ENCODE results near the gene EPB41L3. TPM values are rescaled to one million over a fixed set of nuclear protein-coding genes. Genes with fewer than 3 reads are reported as not detected.

Gene EPB41L3
- polyA plus RNA-seq, 1 donor from 2014 or later = 19.6 TPM

DNA sequence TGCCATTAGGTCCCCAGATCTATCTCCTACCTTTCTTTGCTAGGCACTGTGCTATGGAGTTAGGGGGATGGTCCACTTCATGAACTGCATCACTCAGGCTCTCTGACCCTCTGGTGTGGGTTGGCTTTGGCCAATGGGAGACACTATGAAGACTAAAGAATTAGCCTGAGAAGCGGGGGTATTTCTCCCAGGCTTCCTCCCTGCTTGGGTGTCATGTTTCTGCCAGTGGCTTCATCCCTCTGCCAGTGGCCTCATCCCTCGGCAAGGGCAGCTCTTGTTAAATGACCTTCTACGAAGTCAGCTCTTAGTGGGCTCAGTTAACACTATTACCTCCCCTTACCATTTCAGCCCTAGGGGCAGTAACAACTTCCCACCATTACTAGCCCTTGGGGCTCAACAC lies 41.9 kb upstream of the EPB41L3 start:
- H3K27me3 ChIP-seq (ENCODE audit: insufficient read depth, low read depth, low read length) = no peaks in the 10 kb centered on the region
- TF ChIP-seq, protein P1, sequence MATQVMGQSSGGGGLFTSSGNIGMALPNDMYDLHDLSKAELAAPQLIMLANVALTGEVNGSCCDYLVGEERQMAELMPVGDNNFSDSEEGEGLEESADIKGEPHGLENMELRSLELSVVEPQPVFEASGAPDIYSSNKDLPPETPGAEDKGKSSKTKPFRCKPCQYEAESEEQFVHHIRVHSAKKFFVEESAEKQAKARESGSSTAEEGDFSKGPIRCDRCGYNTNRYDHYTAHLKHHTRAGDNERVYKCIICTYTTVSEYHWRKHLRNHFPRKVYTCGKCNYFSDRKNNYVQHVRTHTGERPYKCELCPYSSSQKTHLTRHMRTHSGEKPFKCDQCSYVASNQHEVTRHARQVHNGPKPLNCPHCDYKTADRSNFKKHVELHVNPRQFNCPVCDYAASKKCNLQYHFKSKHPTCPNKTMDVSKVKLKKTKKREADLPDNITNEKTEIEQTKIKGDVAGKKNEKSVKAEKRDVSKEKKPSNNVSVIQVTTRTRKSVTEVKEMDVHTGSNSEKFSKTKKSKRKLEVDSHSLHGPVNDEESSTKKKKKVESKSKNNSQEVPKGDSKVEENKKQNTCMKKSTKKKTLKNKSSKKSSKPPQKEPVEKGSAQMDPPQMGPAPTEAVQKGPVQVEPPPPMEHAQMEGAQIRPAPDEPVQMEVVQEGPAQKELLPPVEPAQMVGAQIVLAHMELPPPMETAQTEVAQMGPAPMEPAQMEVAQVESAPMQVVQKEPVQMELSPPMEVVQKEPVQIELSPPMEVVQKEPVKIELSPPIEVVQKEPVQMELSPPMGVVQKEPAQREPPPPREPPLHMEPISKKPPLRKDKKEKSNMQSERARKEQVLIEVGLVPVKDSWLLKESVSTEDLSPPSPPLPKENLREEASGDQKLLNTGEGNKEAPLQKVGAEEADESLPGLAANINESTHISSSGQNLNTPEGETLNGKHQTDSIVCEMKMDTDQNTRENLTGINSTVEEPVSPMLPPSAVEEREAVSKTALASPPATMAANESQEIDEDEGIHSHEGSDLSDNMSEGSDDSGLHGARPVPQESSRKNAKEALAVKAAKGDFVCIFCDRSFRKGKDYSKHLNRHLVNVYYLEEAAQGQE (IDR thresholded peaks at IDR 0.05; ENCODE audit: borderline replicate concordance) = no peak
- TF ChIP-seq EP300 (conservative IDR thresholded peaks at IDR 0.05; ENCODE audit: poor library complexity, severe bottlenecking) (no peak), EZH2 (IDR thresholded peaks at IDR 0.05; ENCODE audit: borderline replicate concordance, insufficient read depth, low read length, poor library complexity, severe bottlenecking) (no peak)
- no peak overlapping the region for H3K4me2 ChIP-seq (ENCODE audit: low read length)
- no peak overlapping the region for H3K9ac ChIP-seq (ENCODE audit: low read length)
- H3K36me3 ChIP-seq (ENCODE audit: insufficient read depth, low read length) = no peaks in the 10 kb centered on the region
- H2AFZ ChIP-seq (ENCODE audit: low read depth, low read length) = no peak overlapping the region
- H3K9me2 ChIP-seq (ENCODE audit: insufficient read depth, low read length) = no peaks in the 10 kb centered on the region
- no peak overlapping the region for H3K27ac ChIP-seq (ENCODE audit: low read length)
- H3F3A ChIP-seq (ENCODE audit: insufficient read depth, low read length, poor library complexity, severe bottlenecking) = no peaks in the 10 kb centered on the region
- H3K9me3 ChIP-seq (ENCODE audit: low read length) = no peaks in the 10 kb centered on the region
- H3K79me2 ChIP-seq (replicated peaks; ENCODE audit: insufficient read depth, low read length) = no peaks in the 10 kb centered on the region
- H3K4me3 ChIP-seq (ENCODE audit: low read length) = no peak overlapping the region
- H4K20me1 ChIP-seq (ENCODE audit: insufficient read depth) = no peaks in the 10 kb centered on the region

DNA sequence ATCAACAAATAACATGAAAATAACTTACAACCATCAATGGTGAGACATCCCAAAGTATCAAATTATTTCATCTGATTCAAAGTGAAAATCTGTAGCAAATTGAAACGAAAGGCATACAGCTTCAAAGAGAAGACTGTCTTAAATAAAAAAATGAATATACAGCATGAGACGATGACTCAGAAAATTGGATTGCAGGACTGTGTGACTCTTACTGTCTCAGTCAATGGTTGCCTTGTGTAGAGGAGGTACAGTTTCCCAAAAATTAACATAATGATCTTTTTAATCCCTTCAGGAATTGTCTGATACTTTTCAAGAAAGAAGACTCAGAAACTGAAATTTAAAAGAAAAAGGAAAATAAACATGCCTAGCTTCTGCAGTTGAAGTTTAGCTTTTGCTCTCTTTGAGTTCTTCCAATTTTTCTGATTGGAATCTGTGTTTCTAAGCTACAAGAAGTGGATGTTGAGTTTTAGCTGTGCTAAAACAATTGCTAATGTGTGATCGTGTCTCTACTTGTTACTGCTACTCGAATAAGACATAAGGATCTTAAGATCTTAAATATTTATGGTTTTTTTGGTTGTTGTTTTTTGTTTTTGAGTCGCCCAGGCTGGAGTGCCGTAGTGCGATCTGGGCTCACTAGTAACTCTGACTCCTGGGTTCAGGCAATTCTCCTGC lies 41.1 kb upstream of the EPB41L3 start:
- Histone ChIP-seq H3K9me3 (ENCODE audit: low read length) (no peaks in the 10 kb centered on the region), H3K4me3 (ENCODE audit: low read length) (no peak overlapping the region), H3K9me2 (ENCODE audit: insufficient read depth, low read length) (no peaks in the 10 kb centered on the region), H3K27me3 (ENCODE audit: insufficient read depth, low read depth, low read length) (no peaks in the 10 kb centered on the region), H3F3A (ENCODE audit: insufficient read depth, low read length, poor library complexity, severe bottlenecking) (no peaks in the 10 kb centered on the region), H3K9ac (ENCODE audit: low read length) (no peak overlapping the region), H3K36me3 (ENCODE audit: insufficient read depth, low read length) (no peaks in the 10 kb centered on the region), H2AFZ (ENCODE audit: low read depth, low read length) (no peak overlapping the region), H3K4me2 (ENCODE audit: low read length) (no peak overlapping the region), H3K79me2 (replicated peaks; ENCODE audit: insufficient read depth, low read length) (no peaks in the 10 kb centered on the region), H3K27ac (ENCODE audit: low read length) (no peak overlapping the region), H4K20me1 (ENCODE audit: insufficient read depth) (no peaks in the 10 kb centered on the region)
- TF ChIP-seq EP300 (conservative IDR thresholded peaks at IDR 0.05; ENCODE audit: poor library complexity, severe bottlenecking) (no peak), EZH2 (IDR thresholded peaks at IDR 0.05; ENCODE audit: borderline replicate concordance, insufficient read depth, low read length, poor library complexity, severe bottlenecking) (no peak), TAF1 (IDR thresholded peaks at IDR 0.05; ENCODE audit: low read depth) (no peak), MXI1 (conservative IDR thresholded peaks at IDR 0.05; ENCODE audit: poor library complexity, severe bottlenecking) (no peak), SMC3 (conservative IDR thresholded peaks at IDR 0.05; ENCODE audit: poor library complexity) (no peak), POLR2AphosphoS5 (IDR thresholded peaks at IDR 0.05) (no peak), RAD21 (conservative IDR thresholded peaks at IDR 0.05) (no peak)
- TF ChIP-seq, protein P2, sequence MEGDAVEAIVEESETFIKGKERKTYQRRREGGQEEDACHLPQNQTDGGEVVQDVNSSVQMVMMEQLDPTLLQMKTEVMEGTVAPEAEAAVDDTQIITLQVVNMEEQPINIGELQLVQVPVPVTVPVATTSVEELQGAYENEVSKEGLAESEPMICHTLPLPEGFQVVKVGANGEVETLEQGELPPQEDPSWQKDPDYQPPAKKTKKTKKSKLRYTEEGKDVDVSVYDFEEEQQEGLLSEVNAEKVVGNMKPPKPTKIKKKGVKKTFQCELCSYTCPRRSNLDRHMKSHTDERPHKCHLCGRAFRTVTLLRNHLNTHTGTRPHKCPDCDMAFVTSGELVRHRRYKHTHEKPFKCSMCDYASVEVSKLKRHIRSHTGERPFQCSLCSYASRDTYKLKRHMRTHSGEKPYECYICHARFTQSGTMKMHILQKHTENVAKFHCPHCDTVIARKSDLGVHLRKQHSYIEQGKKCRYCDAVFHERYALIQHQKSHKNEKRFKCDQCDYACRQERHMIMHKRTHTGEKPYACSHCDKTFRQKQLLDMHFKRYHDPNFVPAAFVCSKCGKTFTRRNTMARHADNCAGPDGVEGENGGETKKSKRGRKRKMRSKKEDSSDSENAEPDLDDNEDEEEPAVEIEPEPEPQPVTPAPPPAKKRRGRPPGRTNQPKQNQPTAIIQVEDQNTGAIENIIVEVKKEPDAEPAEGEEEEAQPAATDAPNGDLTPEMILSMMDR (IDR thresholded peaks at IDR 0.05; ENCODE audit: poor library complexity, severe bottlenecking) = no peak
- TF ChIP-seq, protein P1 (IDR thresholded peaks at IDR 0.05; ENCODE audit: borderline replicate concordance) = no peak

All from neural cell (in vitro differentiated cells).